Right atrium auricular region (tissue), 2 donors: ENCODE data around the gene TAF10. TPM values are rescaled to one million over a fixed set of nuclear protein-coding genes. Genes with fewer than 3 reads are reported as not detected.
A peak's percentile ranks its signal among the peaks of the same experiment; 100 is the strongest.

Source experiments
- DNase-seq: peaks from one replicate; pipeline ENCODE4 v3.0.0-alpha.2; 2019; ENCODE audit warnings: low spot score
- H3K27ac ChIP-seq, 2 donors: fragments of 200-600 bp; sonication (generic); 1 replicate in 1 of 2; 2 replicates in 1 of 2; pipeline ENCODE4 v1.5.1; 2016 to 2019
- H3K27me3 ChIP-seq, 2 donors: fragments of 200-600 bp; sonication (generic); one replicate each; pipeline versions ENCODE4 v1.5.1 to v1.6.0; 2017 to 2019
- H3K36me3 ChIP-seq: fragments of 200-600 bp; sonication (generic); one replicate; pipeline ENCODE4 v1.5.1; 2016
- H3K4me1 ChIP-seq, 2 donors: fragments of 200-600 bp; sonication (generic); one replicate each; pipeline versions ENCODE4 v1.5.1 to v1.6.0; 2017 to 2019
- H3K4me3 ChIP-seq, 2 donors: fragments of 200-600 bp; sonication (generic); 1 replicate in 1 of 2; 2 replicates in 1 of 2; pipeline ENCODE4 v1.5.1; 2017 to 2019; ENCODE audit warnings: mild to moderate bottlenecking in 1 of 2, moderate library complexity in 1 of 2
- H3K9me3 ChIP-seq, 2 donors: fragments of 200-600 bp; sonication (generic); one replicate each; pipeline ENCODE4 v1.5.1; 2019
- total RNA-seq, 2 donors: library from RNA; depleted of rRNA; stranded (reverse); fragments of >200 nt; gene quantifications; one replicate each; pipeline ENCODE4 v1.1.0, GENCODE V29; 2016
- TF ChIP-seq, protein P1 (sequence below), 2 donors: fragments of 200-600 bp; sonication (generic); IDR thresholded peaks; one replicate each; pipeline ENCODE4 v1.5.1; 2019; ENCODE audit warnings: antibody characterized with exemption in 2 of 2

The TAF10 gene
- total RNA-seq, 2 donors from 2014 or later = 26.6 to 54.0 TPM

DNA sequence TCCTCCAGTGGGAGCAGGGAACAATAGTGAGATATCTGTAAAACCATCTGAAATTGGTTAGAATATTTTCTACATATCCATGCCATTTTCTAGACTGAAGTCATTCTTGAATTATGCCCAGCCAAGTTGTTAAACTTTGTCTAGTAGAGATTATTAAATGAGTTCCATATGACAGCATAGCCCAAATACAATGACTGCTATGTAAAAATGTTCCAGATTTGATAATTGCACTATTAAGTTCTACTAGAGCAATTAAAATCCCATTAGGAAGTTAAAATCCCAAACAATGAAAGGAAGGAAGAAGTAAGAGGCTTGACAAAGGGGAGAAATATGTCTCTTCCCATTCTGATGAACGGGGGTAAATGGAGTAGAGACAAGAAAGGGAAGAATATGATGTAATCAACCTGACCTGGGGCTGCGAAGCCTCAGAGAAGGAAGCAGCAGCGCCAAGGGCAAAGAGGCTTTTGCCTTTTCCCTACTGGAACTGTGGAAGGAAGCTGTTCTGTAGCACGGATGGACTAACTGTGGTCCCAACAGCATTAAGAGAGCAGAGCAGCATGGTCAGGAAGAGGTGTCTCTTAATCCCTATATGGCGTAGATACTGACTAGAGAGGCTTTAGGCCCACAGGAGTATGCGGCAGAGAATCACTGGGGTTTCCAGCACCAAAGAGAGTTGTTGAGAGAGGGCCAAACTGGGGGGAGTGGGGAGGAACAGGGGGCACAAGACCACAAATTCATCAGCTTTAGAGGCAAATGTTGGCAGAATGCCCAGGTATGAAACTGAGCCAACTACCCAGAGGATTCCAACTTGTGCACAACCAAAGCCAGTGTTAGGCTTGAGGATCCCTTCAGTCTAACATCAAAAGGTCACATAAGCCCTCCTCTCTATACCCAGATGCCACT lies 35.3 kb downstream of the TAF10 start:
- peak overlapping the region; percentile 46 to 56 for H3K27ac ChIP-seq
- peaks cover 0 to 14% of the 10 kb centered on the region in 2 donors for H3K4me1 ChIP-seq
- no peak overlapping the region for H3K4me3 ChIP-seq
- H3K9me3 ChIP-seq = no peaks in the 10 kb centered on the region
- H3K36me3 ChIP-seq = no peaks in the 10 kb centered on the region
- TF ChIP-seq, protein P1, sequence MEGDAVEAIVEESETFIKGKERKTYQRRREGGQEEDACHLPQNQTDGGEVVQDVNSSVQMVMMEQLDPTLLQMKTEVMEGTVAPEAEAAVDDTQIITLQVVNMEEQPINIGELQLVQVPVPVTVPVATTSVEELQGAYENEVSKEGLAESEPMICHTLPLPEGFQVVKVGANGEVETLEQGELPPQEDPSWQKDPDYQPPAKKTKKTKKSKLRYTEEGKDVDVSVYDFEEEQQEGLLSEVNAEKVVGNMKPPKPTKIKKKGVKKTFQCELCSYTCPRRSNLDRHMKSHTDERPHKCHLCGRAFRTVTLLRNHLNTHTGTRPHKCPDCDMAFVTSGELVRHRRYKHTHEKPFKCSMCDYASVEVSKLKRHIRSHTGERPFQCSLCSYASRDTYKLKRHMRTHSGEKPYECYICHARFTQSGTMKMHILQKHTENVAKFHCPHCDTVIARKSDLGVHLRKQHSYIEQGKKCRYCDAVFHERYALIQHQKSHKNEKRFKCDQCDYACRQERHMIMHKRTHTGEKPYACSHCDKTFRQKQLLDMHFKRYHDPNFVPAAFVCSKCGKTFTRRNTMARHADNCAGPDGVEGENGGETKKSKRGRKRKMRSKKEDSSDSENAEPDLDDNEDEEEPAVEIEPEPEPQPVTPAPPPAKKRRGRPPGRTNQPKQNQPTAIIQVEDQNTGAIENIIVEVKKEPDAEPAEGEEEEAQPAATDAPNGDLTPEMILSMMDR (IDR thresholded peaks at IDR 0.05) = no peak
- H3K27me3 ChIP-seq = no peaks in the 10 kb centered on the region
- no peak for DNase-seq

DNA sequence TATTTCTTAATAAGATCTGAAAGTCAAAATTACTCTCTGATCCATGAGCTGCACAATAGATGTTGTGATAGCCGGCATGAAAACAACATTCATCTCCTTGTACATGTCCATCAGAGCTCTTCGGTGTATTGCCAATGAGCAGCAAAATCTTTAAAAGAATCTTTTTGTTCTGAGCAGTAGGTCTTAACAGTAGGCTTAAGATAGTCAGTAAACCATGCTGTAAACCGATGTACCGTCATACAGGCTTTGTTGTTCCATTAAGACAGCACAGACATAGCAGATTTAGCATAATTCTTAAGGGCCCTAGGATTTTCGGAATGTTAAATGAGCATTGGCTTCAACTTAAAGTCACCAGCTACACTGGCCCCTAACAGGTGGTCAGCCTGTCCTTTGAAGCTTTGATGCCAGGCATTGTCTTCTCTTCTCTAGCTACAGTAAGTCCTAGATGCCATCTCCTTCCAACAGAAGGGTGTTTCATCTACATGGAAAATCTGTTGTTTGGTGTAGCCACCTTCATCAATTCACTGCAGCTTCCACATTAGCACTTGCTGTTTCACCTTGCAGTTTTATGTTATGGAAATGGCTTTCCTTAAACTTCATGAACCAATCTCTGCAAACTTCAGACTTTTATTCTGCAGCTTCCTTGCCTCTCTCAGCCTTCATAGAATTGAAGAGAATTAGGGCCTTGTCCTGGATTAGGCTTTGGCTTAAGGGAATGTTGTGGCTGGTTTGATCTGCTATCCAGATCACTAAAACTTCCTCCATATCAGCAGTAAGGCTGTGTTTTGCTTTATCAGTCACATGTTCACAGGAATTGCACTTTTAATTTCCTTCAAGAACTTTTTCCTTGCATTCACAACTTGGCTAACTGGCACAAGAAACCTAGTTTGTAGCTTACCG lies 37.0 kb downstream of the TAF10 start:
- Histone ChIP-seq H3K4me3 (no peak overlapping the region), H3K4me1 (peaks cover 0 to 17% of the 10 kb centered on the region in 2 donors), H3K9me3 (no peaks in the 10 kb centered on the region), H3K27ac (no peak overlapping the region), H3K36me3 (no peaks in the 10 kb centered on the region), H3K27me3 (no peaks in the 10 kb centered on the region)
- TF ChIP-seq, protein P1 (IDR thresholded peaks at IDR 0.05) = no peak
- no peak for DNase-seq

DNA sequence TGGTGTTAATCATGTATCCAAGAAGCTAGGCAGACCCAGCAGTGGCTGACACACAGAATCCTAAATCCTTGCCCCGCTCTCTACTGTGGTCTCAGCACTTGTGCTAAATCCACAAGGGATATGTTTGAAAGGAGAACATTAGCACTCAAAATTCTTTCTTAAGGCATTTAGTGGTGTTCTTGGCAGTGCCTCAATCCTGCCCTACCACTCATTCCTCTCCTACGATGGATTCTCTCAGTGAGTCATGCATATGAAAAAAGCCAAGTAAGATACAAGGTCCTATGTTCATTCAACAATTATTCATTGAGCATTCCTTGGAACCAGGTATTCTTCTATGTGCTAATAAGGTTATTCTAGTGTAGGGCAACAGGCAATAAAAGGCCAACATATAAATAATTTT lies 39.8 kb downstream of the TAF10 start:
- Histone ChIP-seq H3K36me3 (no peaks in the 10 kb centered on the region), H3K27ac (no peak overlapping the region), H3K9me3 (no peaks in the 10 kb centered on the region), H3K4me3 (no peak overlapping the region), H3K27me3 (no peaks in the 10 kb centered on the region), H3K4me1 (peaks cover 0 to 19% of the 10 kb centered on the region in 2 donors)
- TF ChIP-seq, protein P1 (IDR thresholded peaks at IDR 0.05) = no peak
- DNase-seq = no peak

DNA sequence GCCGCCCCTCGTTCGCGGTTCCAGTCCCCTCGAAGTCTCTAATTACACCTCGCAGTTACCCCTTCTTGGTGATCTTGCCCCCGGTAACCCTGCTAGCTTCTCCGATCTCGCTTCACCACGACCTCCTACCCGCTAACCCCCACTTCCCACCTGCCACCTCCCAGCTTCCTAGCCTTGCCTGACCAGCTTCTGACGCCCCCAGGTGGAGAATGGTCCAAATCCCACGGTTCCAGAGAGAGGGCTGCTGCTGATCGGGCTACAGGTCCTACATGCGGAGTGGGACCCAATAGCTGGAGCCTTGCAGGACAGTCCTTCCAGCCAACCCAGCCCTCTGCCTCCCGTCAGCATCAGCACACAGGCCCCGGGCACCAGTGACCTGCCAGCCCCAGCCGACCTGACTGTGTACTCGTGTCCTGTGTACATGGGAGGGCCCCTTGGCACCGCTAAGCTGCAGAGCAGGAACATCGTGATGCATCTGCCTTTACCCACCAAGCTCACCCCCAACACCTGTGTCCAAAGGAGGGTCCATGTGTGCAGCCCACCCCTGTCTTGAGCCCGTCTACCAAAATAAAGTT lies 40.5 kb downstream of the TAF10 start:
- Histone ChIP-seq H3K27ac (no peak overlapping the region), H3K4me3 (no peak overlapping the region), H3K4me1 (peaks cover 0 to 12% of the 10 kb centered on the region in 2 donors), H3K9me3 (no peaks in the 10 kb centered on the region), H3K36me3 (no peaks in the 10 kb centered on the region), H3K27me3 (no peaks in the 10 kb centered on the region)
- TF ChIP-seq, protein P1 (IDR thresholded peaks at IDR 0.05) = no peak
- no peak for DNase-seq

DNA sequence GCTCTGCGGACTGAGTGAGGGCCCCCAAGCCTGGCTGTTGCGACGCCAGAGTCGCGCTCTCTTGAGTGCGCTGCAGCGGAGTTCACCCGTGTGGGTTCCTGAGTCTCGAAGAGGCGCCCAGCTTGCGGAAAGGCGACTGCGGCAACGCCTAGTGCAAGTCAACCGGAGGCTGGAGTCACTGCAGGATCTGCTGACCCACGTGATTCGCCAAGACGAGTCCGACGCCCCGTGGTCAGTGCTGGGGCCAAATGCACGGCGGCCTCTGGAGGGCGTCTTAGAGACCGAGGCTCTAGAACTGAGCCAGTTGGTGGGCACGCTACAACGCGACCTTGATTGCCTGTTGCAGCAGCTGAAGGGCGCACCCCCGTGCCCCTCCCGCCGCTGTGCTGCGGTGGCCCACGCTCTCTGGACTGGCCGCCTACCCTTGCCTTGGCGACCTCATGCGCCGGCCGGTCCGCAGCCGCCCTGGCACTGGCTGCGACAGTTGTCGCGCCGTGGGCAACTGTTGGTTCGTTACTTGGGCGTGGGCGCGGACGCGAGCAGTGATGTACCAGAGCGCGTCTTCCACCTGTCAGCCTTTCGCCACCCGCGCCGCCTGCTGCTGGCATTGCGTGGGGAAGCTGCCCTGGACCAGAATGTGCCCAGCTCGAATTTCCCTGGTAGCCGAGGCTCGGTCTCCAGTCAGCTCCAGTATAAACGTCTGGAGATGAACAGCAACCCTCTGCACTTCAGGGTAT lies 41.2 kb downstream of the TAF10 start:
- Histone ChIP-seq H3K36me3 (no peaks in the 10 kb centered on the region), H3K27ac (no peak overlapping the region), H3K9me3 (no peaks in the 10 kb centered on the region), H3K4me1 (peaks cover 0 to 11% of the 10 kb centered on the region in 2 donors), H3K4me3 (peak overlapping the region in 1 of 2 donors; percentile 35), H3K27me3 (no peaks in the 10 kb centered on the region)
- DNase-seq = no peak
- TF ChIP-seq, protein P1 (IDR thresholded peaks at IDR 0.05) = no peak
